Nephron (organoid): ENCODE results near the gene ELF1.

Experiments
- H3K27ac Mint-ChIP-seq, 3 experiments: 2 replicates each; pipeline ENCODE4 v1.8.0; 2020; ENCODE audit warnings: mixed read lengths in 3 of 3, mild to moderate bottlenecking in 2 of 3, moderate library complexity in 1 of 3
- H3K27me3 Mint-ChIP-seq: 2 replicates; pipeline ENCODE4 v1.8.0; 2021; ENCODE audit warnings: low read depth, mild to moderate bottlenecking, moderate library complexity, mixed read lengths
- H3K36me3 Mint-ChIP-seq: 2 replicates; pipeline ENCODE4 v1.8.0; 2020; ENCODE audit warnings: low read depth, mixed read lengths
- H3K4me1 Mint-ChIP-seq: 2 replicates; pipeline ENCODE4 v1.8.0; 2020; ENCODE audit warnings: mixed read lengths
- H3K4me3 Mint-ChIP-seq, 3 experiments: 2 replicates each; pipeline ENCODE4 v1.8.0; 2020; ENCODE audit warnings: mild to moderate bottlenecking in 3 of 3, mixed read lengths in 3 of 3, moderate library complexity in 2 of 3
- H3K9me3 Mint-ChIP-seq: 2 replicates; pipeline ENCODE4 v1.8.0; 2020; ENCODE audit warnings: mixed read lengths
- CTCF ChIP-seq, 3 experiments: fragments of 200-600 bp; sonication (generic); IDR thresholded peaks; one replicate each; pipeline ENCODE4 v1.5.0; 2021; ENCODE audit warnings: antibody characterized with exemption in 3 of 3; ENCODE audit not compliant: unreplicated experiment in 3 of 3

Gene ELF1

GRCh38 chr13:41019011-41019487, at the start of gene ELF1:
Gene ELF1, minus strand, starts transcription at chr13:41019316. Its CDS starts 37,262 bp downstream, at chr13:40982054.
- Mint-ChIP-seq H3K36me3 (no peaks in the 10 kb centered on the region), H3K4me1 (peaks cover 12% of the 10 kb centered on the region)

GRCh38 chr13:41065078-41065477, 46.0 kb upstream of the ELF1 start:
- Mint-ChIP-seq H3K4me3 (no peak overlapping the region), H3K4me1 (peaks cover 30% of the 10 kb centered on the region), H3K36me3 (peaks cover 33% of the 10 kb centered on the region), H3K9me3 (no peaks in the 10 kb centered on the region), H3K27ac (peak overlapping the region in 1 of 3 experiments; percentile 45), H3K27me3 (peaks cover 5% of the 10 kb centered on the region)
- no peak for TF ChIP-seq CTCF (IDR thresholded peaks at IDR 0.05; ENCODE audit: unreplicated experiment in 3 of 3)

More at GRCh38 chr13:41019011-41019487, at the start of gene ELF1:
- H3K4me3 Mint-ChIP-seq: peak within 1 kb of the TSS; percentile 17 to 54 (median 38)
- H3K27me3 Mint-ChIP-seq: no peaks in the 10 kb centered on the region
- TF ChIP-seq CTCF (IDR thresholded peaks at IDR 0.05; ENCODE audit: unreplicated experiment in 3 of 3): no peak
- peak within 1 kb of the TSS; percentile 86 to 94 (median 88) for H3K27ac Mint-ChIP-seq
- H3K9me3 Mint-ChIP-seq: no peaks in the 10 kb centered on the region

- Mint-ChIP-seq H3K36me3 (peaks cover 30% of the 10 kb centered on the region), H3K4me3 (peak overlapping the region; percentile 19 to 80 (median 28)), H3K27me3 (peaks cover 5% of the 10 kb centered on the region), H3K27ac (peak overlapping the region in 2 of 3 experiments; percentile 54 to 62), H3K9me3 (no peaks in the 10 kb centered on the region), H3K4me1 (peaks cover 34% of the 10 kb centered on the region)
- TF ChIP-seq CTCF (IDR thresholded peaks at IDR 0.05; ENCODE audit: unreplicated experiment in 3 of 3): no peak
These were observed 45.4 kb upstream of the ELF1 start for GRCh38 chr13:41064493-41064892.

- TF ChIP-seq CTCF (IDR thresholded peaks at IDR 0.05; ENCODE audit: unreplicated experiment in 3 of 3): no peak
- Mint-ChIP-seq H3K4me3 (peak overlapping the region; percentile 99), H3K36me3 (peaks cover 17% of the 10 kb centered on the region), H3K9me3 (no peaks in the 10 kb centered on the region), H3K4me1 (peaks cover 49% of the 10 kb centered on the region), H3K27me3 (peaks cover 5% of the 10 kb centered on the region), H3K27ac (peak overlapping the region; percentile 100)
These were observed 43.1 kb upstream of the ELF1 start for GRCh38 chr13:41061914-41062837.

- Mint-ChIP-seq H3K4me3 (peak within 1 kb of the TSS; percentile 99), H3K27me3 (peaks cover 5% of the 10 kb centered on the region), H3K4me1 (peaks cover 54% of the 10 kb centered on the region), H3K27ac (peak within 1 kb of the TSS; percentile 100), H3K36me3 (peaks cover 11% of the 10 kb centered on the region), H3K9me3 (no peaks in the 10 kb centered on the region)
- TF ChIP-seq CTCF (IDR thresholded peaks at IDR 0.05; ENCODE audit: unreplicated experiment in 3 of 3): no peak
These were observed 42.2 kb upstream of the ELF1 start, which contains the start of gene WBP4 for GRCh38 chr13:41061075-41061913. Gene WBP4, plus strand, starts transcription at chr13:41061509. Its CDS starts 165 bp downstream, at chr13:41061674.
